Measurements from ENCODE around the gene LPIN3.
"Not testable (repeated sequence)": the region's sequence is repeated elsewhere in the genome, so short reads cannot be mapped to it uniquely, and the experiment has no call there.

The LPIN3 gene, protein sequence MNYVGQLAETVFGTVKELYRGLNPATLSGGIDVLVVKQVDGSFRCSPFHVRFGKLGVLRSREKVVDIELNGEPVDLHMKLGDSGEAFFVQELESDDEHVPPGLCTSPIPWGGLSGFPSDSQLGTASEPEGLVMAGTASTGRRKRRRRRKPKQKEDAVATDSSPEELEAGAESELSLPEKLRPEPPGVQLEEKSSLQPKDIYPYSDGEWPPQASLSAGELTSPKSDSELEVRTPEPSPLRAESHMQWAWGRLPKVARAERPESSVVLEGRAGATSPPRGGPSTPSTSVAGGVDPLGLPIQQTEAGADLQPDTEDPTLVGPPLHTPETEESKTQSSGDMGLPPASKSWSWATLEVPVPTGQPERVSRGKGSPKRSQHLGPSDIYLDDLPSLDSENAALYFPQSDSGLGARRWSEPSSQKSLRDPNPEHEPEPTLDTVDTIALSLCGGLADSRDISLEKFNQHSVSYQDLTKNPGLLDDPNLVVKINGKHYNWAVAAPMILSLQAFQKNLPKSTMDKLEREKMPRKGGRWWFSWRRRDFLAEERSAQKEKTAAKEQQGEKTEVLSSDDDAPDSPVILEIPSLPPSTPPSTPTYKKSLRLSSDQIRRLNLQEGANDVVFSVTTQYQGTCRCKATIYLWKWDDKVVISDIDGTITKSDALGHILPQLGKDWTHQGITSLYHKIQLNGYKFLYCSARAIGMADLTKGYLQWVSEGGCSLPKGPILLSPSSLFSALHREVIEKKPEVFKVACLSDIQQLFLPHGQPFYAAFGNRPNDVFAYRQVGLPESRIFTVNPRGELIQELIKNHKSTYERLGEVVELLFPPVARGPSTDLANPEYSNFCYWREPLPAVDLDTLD

DNA sequence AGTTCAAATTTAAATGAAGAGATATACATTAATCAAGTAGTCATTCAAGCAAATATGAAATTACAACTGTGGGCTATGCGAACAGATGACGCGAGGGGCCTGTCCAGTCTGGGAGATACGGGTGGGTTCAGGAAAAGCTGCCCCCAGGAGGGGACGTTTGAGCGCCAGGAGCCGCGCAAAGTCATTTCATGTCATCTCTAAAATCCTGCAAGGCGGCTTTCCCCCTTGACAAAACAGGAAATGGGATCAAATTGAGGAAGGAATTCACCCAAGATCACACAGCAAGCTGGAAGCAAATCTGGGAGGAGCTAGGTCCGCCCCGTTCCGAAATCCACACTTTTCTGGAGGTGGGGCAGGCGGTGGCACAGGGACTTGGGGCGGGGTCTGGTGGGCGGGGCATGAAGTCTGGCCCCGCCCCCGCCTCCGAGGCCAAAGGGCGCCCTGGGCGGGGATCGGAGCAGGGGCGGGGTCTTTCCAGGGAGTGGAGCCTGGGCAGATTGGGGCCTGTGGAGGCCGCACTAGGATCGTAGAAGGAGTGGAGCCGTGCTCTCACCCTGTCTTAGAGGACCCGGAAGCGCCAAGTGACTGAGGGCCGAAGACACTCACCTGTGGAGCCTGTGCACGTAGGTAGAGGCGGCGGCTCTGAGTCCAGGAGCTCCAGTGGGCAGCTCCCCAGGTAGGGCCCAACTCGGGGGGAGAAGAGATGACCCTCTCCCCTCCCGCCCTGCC is at the start of gene LPIN3:
Gene LPIN3, plus strand, starts transcription at position 495 of the 729 bp plus-strand sequence. CDS start 4,983 bp downstream, outside the sequence.
- peak within 1 kb of the TSS; percentile 79 for H3K27ac ChIP-seq
- peak; percentile 88 for DNase-seq (ENCODE audit: low read depth, low spot score)

DNA sequence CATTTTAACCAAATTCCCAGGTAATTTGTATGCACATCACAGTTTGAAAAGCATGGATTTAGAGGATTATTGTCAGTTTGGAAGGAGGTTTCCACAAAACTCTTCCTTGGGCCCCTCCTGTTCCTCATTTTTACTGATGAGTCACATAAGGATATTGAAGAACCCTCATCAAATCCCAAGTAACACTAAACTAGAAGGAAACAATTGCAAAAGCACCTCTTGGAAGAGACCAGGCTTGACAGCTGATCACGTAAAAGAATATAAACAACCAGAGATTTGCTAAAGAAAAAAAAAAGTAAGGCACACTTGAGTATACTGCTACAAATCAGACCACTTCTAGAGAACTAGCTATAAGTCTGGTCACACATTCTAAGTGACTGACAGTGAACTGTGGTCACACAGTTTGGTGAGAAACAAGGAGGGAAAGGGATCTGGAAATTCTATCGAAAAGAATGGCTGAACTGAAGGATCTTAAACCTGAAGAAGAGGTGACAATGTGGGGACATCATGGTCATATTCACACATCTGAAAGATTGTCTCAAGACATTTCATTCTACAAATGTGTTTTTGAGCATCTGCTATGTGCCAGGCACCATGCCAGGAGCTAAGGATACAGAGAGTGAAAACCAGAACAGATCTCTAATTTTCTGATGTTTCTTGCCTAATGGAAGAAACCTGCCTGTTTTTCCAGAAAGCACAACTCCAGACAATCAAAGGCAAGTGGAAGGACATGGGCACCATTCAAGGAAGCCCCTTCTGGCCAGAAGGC is 47.2 kb upstream of the LPIN3 start:
- DNase-seq (ENCODE audit: low read depth, low spot score) = no peak
- H3K27ac ChIP-seq = no peak overlapping the region

DNA sequence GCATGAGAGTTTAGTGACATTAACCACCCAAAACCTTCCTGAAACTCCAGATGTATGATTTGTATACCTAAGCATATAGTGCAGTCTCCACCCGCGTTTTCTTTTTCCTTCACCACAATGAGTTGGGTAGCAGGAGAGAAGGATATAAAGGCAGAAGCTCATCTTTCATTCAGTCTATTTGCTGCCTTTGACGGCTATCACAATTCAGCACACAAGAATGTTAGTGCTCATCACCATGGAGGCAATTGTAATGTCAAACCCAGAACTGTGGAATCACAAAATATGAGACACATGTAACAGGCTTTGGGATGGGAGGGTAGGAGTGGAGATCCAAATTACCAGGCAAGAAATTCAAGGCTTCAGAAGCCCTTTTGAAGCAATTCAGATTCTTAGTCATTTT is 40.7 kb upstream of the LPIN3 start:
- no peak for DNase-seq (ENCODE audit: low read depth, low spot score)
- no peak overlapping the region for H3K27ac ChIP-seq

DNA sequence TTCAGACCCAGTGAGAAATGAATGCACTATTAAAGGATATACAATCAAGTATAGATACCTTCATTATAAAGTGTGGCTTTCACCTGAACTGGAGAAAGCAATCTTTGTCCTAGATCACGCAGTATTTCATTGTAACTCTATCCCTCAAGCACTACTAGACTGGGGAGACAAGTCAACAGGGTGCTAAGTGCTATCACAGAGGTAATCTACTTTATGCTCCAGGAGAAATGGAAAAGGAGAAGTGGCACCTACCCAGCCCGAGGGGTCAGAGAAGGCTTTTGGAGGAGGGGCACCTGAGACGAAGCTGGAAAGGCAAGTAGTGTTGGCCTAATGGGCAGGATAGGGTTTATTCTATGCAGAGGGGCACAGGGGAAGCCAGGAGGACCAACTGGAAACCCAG is 40.2 kb upstream of the LPIN3 start:
- H3K27ac ChIP-seq = no peak overlapping the region
- DNase-seq (ENCODE audit: low read depth, low spot score) = no peak

DNA sequence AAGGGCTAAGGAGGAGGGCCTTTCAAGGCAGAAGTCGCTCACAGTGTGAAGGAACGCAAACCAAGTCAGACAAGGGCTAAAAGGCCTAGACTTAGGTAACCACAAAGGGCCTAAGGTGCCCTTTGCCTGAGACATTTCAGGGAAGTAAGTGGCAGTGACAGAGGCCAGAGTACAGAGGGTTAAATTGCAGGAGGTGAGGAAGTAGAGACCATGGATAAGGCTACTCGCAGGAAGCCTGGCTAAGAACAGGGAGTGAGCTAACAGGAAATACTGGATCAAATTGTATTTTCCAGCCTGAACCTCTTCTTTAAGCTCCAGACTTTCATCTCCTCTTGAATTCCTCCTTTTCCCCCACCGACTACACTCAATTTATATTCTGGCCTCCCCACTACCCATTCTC is 39.7 kb upstream of the LPIN3 start:
- no peak overlapping the region for H3K27ac ChIP-seq
- no peak for DNase-seq (ENCODE audit: low read depth, low spot score)

DNA sequence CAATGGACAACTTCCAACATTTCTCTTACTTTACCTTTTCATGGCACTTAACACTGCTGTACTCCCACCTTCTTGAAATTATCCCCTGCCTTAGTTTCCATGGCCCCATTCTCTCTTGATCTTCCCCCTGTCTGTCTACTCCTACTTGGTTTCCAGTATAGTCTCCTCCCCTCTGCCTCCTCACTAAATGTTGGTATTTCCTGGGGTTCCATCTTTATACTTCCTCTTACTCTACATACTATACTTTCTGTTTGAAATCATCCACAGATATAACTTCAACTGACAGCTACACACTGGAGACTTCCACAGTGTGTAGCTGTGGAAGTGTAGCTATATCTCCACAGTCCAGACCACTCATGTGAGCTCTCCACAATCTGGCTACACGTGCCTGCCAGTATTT is 36.6 kb upstream of the LPIN3 start:
- H3K27ac ChIP-seq = no peak overlapping the region
- no peak for DNase-seq (ENCODE audit: low read depth, low spot score)

DNA sequence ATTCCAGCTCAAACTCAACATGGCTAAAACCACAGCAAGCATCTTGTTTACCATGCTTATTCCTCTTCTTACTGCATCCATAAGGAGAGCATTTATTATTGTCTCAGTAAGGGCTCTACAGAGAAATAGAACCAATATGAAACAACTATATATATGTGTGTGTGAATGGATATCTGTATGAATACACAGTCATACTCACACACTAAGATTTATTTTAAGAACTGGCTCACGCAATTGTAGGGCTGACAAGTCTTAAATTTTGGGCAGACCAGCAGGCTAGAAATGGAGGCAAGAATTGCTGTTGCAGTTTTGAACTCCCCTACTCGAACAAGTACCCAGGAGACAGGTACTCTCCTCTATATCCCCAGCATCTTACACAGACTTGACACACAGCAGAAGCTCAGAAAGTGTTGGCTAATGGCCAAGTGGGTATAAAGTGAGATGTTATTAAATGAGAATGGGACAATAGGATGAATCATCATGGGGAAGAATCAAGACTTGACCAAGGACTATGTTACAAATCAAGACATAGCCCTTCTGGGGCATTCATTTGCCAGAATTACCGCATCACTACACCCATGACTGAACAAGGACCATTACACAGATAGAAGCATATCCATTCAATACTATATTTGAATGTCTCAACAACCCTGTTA is 36.1 kb upstream of the LPIN3 start:
- no peak overlapping the region for H3K27ac ChIP-seq
- DNase-seq (ENCODE audit: low read depth, low spot score) = no peak

DNA sequence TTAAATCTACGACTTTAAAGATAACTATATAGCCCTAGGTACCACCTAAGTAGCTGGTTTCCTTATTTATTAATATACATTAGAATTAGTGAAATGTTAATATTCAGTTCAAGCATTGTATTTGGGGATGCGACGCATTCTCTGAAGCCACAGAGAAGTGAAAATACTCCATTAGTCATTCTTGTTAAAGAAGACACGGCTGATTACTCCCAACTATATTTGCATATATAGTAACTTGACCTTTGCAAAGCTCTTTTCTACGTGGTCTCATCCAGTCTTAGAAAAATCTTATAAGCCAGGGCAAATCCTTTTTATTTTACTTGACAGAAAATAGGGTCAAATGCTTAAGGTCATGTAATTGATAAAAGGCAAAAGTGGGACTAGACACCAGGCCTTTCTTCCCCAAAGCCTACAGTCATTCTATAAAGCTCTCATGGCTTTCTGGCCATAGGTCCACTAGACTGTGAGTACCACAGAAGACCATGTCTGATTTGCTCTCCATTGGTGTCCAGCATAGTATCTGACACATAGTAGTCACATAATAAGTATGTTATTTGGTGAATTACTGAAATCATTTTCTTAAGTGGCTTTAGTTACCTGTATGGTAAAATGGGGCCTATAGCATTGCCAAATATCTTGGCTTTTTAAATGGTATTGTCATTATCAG is 34.4 kb upstream of the LPIN3 start:
- no peak for DNase-seq (ENCODE audit: low read depth, low spot score)
- H3K27ac ChIP-seq = no peak overlapping the region

DNA sequence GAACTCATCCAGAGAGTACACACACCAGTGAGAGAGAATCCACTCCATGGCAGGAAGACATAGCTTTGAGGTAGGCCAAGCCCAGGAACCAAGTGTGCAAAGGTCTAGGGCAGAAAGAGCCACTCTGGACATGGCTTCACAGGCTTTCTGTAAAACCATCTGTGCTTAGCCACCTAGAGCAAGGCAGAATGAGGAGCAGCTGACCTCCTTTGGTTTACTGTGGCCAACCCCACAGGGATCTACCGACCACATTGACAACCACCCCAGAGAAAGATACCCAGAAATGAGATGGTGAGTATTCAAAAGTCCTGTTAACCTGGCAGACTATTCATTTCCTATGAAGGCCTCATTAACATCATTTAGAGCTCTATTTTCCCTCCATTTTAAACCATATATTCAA is 33.6 kb upstream of the LPIN3 start:
- H3K27ac ChIP-seq = no peak overlapping the region
- DNase-seq (ENCODE audit: low read depth, low spot score) = no peak

DNA sequence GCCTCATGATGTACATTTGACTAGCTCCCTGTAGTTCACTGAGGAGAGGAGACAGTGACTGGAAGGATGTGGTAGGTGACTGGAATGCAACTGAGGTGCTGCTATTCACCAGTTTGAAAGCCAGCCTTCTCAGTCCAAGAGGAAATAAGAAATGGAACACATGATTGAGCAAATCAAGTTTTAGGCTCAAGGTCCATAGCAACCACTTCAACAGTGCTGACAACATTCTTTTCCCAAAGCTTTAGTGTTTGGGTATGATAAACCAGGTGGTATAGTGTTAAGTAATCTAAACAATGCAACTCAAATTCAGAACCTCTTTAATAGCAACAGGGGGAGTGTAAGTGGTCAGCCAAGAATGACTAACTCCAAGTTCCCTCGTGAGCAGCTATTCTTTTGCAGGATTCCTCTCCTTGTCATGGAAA is 32.3 kb upstream of the LPIN3 start:
- no peak for DNase-seq (ENCODE audit: low read depth, low spot score)
- no peak overlapping the region for H3K27ac ChIP-seq

DNA sequence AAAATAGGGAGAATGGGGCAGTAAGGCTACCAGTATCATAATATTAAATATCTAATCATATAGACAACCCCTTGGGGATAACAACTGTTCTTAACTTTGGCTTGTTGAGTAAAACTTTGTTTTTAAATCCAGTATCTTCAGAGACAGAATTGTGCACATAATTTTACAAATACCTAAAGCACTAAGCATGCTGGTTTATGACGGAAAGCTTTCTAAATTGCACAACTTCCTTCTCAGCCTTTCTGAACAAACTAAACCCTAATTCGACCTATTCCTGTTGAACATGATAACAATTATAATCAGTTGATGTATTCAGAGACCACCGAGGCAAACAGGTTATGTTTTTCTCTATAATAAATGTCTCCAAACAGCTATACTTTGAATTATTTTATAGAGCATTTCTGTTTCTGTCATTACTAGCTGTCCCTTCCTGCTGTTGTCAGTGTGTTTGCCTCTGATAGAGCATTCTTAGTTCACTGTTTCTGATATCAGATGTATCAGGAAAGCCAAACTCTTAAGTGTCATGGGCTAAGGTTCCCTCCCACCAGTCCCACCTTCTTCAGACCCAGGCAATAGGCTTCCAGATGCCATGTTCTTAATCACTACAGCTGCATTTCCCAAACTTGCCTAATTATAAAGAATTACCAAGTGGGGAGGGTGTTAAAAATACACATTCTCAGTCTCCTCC is 31.8 kb upstream of the LPIN3 start:
- no peak for DNase-seq (ENCODE audit: low read depth, low spot score)
- no peak overlapping the region for H3K27ac ChIP-seq

DNA sequence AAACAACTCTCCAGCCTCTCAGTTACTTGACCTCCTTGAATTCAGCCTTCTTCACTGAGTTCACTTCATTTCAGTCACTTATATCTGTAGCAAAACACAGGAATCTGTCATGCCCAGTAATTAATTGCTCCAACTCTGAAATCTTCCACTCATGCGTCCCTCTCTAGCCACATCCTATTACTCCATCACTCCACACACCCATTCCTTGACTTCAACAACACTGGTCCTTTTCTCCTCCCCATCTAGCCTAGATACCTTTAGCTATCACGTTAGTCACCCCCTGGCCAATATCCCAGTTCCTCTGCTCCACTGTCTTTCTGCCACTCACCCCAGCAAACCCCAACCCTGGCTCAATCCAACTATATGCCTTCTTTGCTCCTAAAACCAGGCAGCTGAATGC is 30.8 kb upstream of the LPIN3 start:
- H3K27ac ChIP-seq = no peak overlapping the region
- DNase-seq (ENCODE audit: low read depth, low spot score) = no peak

DNA sequence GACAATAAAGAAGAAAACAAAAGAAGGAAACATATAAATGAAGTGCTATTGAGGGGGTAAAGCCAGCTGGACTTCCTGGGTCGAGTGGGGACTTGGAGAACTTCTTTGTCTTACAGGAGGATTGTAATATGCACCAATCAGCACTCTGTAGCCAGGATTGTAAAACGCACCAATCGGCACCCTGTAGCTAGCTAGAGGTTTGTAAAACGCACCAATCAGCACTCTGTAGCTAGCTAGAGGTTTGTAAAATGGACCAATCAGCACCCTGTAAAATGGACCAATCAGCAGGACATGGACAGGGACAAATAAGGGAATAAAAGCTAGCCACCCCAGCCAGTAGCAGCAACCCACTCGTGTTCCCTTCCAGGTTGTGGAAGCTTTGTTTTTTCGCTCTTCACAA is 28.6 kb upstream of the LPIN3 start:
- DNase-seq (ENCODE audit: low read depth, low spot score); H3K27ac ChIP-seq: not testable (repeated sequence)

DNA sequence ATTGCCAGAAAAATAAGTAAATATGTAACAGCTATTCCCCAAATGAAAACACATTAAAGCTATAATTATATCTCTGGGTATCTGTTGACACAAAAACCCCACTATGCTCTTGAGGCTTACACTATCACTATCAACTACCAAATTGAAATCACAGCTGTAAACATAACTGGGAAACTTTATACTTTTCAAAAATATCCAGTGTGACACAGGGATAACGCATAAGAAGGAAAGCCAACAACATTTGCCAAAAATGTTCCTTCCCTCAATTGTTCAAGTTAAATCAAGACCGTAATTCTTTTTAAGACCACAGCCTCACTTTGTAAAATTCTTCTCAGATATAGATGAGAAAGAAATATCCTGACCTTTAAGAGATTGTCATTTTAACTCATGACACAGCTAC is 26.2 kb upstream of the LPIN3 start:
- no peak for DNase-seq (ENCODE audit: low read depth, low spot score)
- H3K27ac ChIP-seq = no peak overlapping the region

DNA sequence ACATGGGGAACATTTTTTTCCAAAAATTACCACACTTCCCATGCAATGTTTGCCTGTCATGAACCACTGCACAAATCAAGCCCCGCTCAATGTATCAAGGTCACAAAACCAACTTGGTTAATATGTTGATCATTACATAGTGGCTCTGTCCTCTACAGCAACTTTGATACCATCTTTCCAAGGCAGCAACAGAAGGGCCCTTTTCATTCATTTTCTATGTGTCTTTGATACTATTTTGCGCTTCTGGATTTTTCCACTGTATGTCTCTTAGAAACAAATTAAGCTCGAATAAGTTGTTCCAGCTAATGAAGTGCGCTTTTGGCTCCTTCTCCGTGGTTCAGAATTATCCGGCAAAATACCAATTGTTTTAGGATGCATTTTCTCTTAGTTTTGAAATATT is 24.6 kb upstream of the LPIN3 start:
- peak overlapping the region; percentile 88 for H3K27ac ChIP-seq
- no peak for DNase-seq (ENCODE audit: low read depth, low spot score)

DNA sequence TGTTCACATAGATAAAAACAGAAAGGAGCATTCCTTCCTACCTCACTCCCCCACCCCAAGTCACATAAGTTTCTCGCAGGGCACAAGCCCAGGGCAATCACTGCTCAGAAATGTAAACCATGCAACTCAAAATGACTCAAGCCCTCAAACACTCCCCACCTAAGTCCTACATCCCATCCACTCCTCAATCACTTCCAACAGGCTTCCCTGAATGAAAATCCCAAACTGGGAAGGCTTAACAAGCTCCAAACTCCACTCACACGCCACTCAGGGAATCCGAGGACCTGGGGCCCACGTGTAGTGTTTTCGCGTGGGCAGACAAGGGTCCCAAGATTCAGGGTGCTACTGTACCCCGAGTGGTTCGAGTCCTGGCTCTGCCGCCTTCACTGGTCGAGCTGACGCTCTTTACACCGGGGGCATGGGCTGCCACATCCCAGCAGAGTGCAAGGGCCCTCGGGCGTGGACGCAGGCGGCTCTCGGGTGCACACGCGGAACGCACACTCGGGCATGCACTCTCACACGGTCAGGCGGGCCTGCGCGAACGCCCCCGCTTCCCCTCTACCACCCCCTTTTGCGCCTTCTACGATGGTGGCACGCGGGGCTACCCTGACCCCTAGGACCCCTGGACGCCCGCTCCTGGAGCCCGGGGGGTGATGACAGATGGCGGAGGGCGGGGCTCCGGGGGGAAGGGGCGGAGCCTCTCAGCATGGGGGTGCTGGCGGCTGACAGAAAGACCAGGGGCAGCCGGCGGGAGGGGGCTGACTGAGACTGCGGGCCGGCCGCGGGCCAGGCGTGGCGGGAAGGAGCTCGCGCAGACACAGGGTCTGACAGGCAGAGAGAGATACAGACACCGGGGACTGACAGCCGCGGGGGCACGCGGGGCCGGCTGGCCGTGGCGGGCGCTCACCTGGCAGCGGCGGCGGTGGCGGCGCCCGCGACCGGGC is 23.7 kb upstream of the LPIN3 start:
- H3K27ac ChIP-seq = peak overlapping the region; percentile 88
- no peak for DNase-seq (ENCODE audit: low read depth, low spot score)

DNA sequence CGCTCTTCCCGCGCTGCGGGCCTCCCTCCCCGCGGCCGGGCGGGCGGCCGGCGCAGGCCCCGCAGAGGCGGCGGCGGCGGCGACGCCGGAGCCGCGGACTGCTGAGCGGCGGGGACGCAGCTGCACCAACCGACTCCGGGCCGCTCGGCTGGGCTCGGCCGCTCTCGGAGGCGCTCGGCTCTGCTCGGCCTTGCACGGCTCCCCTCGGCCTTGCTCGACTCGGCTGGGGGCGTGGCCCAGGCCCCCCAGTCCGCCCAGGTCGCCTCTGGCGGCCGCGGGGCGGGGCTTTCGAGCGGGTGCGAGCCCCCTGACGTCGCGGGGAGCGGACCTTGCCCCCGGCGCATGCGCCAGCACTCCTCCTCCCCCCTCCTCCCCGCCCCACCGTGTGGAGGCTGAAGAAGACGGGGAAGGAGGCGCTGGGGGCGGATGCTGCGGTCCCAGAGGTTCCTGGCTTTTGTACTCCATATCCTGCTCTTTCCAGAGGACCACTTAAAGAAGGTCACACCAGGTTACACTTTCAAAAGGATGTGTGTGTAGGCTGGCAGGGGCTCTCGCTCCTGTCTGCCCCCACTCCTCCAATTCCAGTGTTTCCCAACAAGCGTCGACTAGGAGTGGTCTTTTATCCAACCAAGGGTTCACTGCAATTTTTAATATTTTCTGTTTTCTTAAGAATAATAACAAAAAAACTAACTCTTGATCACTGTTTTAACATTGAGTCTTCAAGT is 22.9 kb upstream of the LPIN3 start, which contains the start of gene ZHX3:
Gene ZHX3, minus strand, starts transcription at position 186 of the 725 bp plus-strand sequence. CDS start 112,815 bp downstream, outside the sequence.
- peak within 1 kb of the TSS; percentile 88 for H3K27ac ChIP-seq
- DNase-seq (ENCODE audit: low read depth, low spot score) = peak; percentile 67

Data from epithelial cell of prostate (primary cell).